Stomach (tissue), 4 donors: ENCODE measurements around the gene SAMM50.

Experiments used
- CTCF ChIP-seq, 7 experiments: fragments of 450-650 bp in 4 of 7; fragments of 200-600 bp in 3 of 7; sonication (generic) in 3 of 7; IDR thresholded peaks; one replicate each; pipeline ENCODE4 v1.5.1; 2016 to 2019; ENCODE audit warnings: antibody characterized with exemption in 7 of 7, control low read depth in 2 of 7, mild to moderate bottlenecking in 1 of 7
- POLR2A ChIP-seq, 4 donors: fragments of 450-650 bp; IDR thresholded peaks; one replicate each; pipeline ENCODE4 v1.6.1; 2016; ENCODE audit warnings: antibody characterized with exemption in 4 of 4, control low read depth in 2 of 4, mild to moderate bottlenecking in 1 of 4, moderate library complexity in 1 of 4

GRCh38 chr22:43992331-43992821, 37.1 kb downstream of the SAMM50 start:
- TF ChIP-seq CTCF (IDR thresholded peaks at IDR 0.05) (no peak), POLR2A (IDR thresholded peaks at IDR 0.05) (no peak)
